Esophagus mucosa (tissue), 1 donor: Measurements from ENCODE around the gene HSFX4. TPM values are rescaled to one million over a fixed set of nuclear protein-coding genes. Genes with fewer than 3 reads are reported as not detected.
"Not testable (repeated sequence)": the region's sequence is repeated elsewhere in the genome, so short reads cannot be mapped to it uniquely, and the experiment has no call there.

Experiments used
- ATAC-seq: fragments of 200-7000 bp; cut with Tn5 transposase; one replicate; pipeline ENCODE4 v1.9.1; 2020
- total RNA-seq: library from RNA; stranded (reverse); gene quantifications from one replicate; pipeline ENCODE4 v1.2.4, GENCODE V29; 2023
- donor health status: DM: yes; HTN: yes; CAD: no.

The HSFX4 gene
- total RNA-seq, 1 donor from 2014 or later: not detected

- peak; percentile 70 for ATAC-seq
These were observed 9.1 kb downstream of the HSFX4 start, which contains the start of gene EOLA2 for GRCh38 chrX:149938427-149938880. Gene EOLA2, minus strand, starts transcription at chrX:149938491. Its CDS starts 4,617 bp downstream, at chrX:149933874.

- ATAC-seq: peak; percentile 61
These were observed 9.7 kb downstream of the HSFX4 start for GRCh38 chrX:149938881-149939654.

GRCh38 chrX:149939655-149939904 is 10.2 kb downstream of the HSFX4 start:
- ATAC-seq: no peak

GRCh38 chrX:149939905-149940673 is 10.7 kb downstream of the HSFX4 start:
- ATAC-seq: peak; percentile 74

GRCh38 chrX:149940674-149941024 is 11.3 kb downstream of the HSFX4 start:
- ATAC-seq: not testable (repeated sequence)

GRCh38 chrX:149945087-149945670 is 15.8 kb downstream of the HSFX4 start:
- not testable (repeated sequence) for ATAC-seq

- ATAC-seq: not testable (repeated sequence)
These were observed 16.4 kb downstream of the HSFX4 start for GRCh38 chrX:149945820-149946219.

GRCh38 chrX:149946932-149947331 is 17.6 kb downstream of the HSFX4 start:
- not testable (repeated sequence) for ATAC-seq

- ATAC-seq: no peak
These were observed 18.6 kb downstream of the HSFX4 start for GRCh38 chrX:149948016-149948415.

GRCh38 chrX:149949743-149950436 is 20.5 kb downstream of the HSFX4 start:
- no peak for ATAC-seq

GRCh38 chrX:149950681-149951080 is 21.3 kb downstream of the HSFX4 start:
- no peak for ATAC-seq

GRCh38 chrX:149961572-149961971 is 32.2 kb downstream of the HSFX4 start:
- no peak for ATAC-seq

GRCh38 chrX:149962010-149962409 is 32.6 kb downstream of the HSFX4 start:
- no peak for ATAC-seq

GRCh38 chrX:149962859-149963757 is 33.7 kb downstream of the HSFX4 start:
- ATAC-seq: peak; percentile 88

- no peak for ATAC-seq
These were observed 49.8 kb downstream of the HSFX4 start for GRCh38 chrX:149979126-149979644.

Other genes with a start within 250 kb of the HSFX4 start
- gene MAGEA11, start 217.5 kb upstream of the HSFX4 start, total RNA-seq: not detected
- gene HSFX1, start 155.5 kb upstream of the HSFX4 start, total RNA-seq: 0.32 TPM
- gene MAGEA9, start 147.6 kb upstream of the HSFX4 start, total RNA-seq: not detected
- gene MAGEA8, start 48.4 kb upstream of the HSFX4 start, total RNA-seq: not detected
- 19.6 TPM for gene EOLA2, start 8.9 kb downstream of the HSFX4 start, total RNA-seq